ENCODE results near the gene THUMPD2.

THUMPD2 gene

DNA sequence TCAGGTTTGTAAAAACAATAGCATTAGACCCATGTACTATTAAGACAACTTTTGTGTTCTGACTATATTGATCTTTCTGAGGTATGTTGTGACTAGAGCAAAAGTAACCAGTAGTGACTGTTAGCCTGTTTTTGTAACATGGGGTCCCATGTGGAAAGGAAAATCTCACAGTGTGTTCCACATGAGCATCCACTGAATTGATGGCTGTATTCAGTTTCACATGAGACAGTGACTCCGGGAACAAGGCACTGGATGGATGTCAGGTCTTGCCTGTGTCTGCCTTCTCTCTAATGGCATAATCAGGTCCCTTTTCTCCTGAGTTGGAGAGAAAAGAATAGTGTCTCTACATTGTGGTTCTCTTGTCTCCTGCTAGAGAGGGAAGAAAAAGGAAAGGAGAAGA lies 85.8 kb downstream of the THUMPD2 start:
- no peak overlapping the region for H3K4me3 ChIP-seq (ENCODE audit: low read depth, low read length)
- H3K27me3 ChIP-seq (ENCODE audit: control insufficient read depth, insufficient read depth, low read length) = no peaks in the 10 kb centered on the region
- no peak overlapping the region for H3K9ac ChIP-seq (ENCODE audit: low read depth, low read length)
- H3K9me3 ChIP-seq (ENCODE audit: control insufficient read depth, insufficient read depth, low read length) = no peaks in the 10 kb centered on the region
- no peaks in the 10 kb centered on the region for H3K36me3 ChIP-seq (ENCODE audit: control insufficient read depth, insufficient read depth, low read length)
- no peaks in the 10 kb centered on the region for H3K4me1 ChIP-seq (ENCODE audit: control insufficient read depth, insufficient read depth, low read length)

DNA sequence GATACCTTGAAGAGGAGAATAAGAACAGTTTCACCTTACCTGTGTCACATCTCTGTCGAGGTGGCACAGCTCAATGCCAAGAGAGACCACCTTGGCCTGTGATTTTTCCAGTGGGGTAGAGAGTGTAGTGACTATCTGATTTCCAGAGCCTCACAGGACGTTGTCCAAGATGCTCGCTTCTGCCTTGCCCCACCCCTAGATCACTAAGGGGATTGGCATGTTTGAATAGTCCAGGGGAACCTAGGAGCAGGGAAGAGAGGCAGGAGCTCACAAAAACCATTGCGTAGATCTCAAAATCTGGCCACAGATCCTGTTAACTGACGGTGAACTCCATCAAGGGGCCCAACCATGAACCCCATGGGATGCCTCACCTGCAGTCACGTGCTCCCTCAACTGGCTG lies 89.2 kb downstream of the THUMPD2 start:
- no peaks in the 10 kb centered on the region for H3K9me3 ChIP-seq (ENCODE audit: control insufficient read depth, insufficient read depth, low read length)
- H3K4me1 ChIP-seq (ENCODE audit: control insufficient read depth, insufficient read depth, low read length) = no peaks in the 10 kb centered on the region
- H3K36me3 ChIP-seq (ENCODE audit: control insufficient read depth, insufficient read depth, low read length) = no peaks in the 10 kb centered on the region
- H3K4me3 ChIP-seq (ENCODE audit: low read depth, low read length) = no peak overlapping the region
- H3K9ac ChIP-seq (ENCODE audit: low read depth, low read length) = no peak overlapping the region
- no peaks in the 10 kb centered on the region for H3K27me3 ChIP-seq (ENCODE audit: control insufficient read depth, insufficient read depth, low read length)

DNA sequence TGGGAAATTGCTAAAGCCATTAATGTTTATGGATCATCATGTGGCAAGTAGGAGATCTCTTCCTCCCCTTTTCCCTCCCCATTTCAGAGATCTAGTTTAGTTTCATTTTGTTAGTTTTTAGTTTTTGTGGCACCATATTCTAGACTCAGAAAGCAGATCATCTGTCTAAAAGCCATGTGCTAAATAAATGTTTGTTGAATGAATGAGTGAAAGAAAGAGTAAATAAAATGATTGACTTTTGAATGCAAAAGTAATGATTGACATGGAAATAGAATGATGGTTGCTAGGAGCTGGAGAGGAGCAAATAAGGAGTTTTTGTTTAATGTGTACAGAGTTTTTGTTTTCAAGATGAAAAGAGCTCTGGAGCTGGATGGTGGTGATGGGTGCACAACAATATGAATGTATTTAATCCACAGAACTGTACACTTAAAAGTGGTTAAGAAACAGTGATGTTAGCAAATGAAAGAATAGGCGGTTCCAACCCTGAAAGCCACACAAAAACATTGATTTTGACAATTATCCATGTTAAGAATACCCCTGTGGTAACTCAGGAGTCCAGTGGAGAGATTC lies 89.7 kb downstream of the THUMPD2 start:
- Histone ChIP-seq H3K9ac (ENCODE audit: low read depth, low read length) (no peak overlapping the region), H3K27me3 (ENCODE audit: control insufficient read depth, insufficient read depth, low read length) (no peaks in the 10 kb centered on the region), H3K4me3 (ENCODE audit: low read depth, low read length) (no peak overlapping the region), H3K9me3 (ENCODE audit: control insufficient read depth, insufficient read depth, low read length) (no peaks in the 10 kb centered on the region), H3K4me1 (ENCODE audit: control insufficient read depth, insufficient read depth, low read length) (no peaks in the 10 kb centered on the region), H3K36me3 (ENCODE audit: control insufficient read depth, insufficient read depth, low read length) (no peaks in the 10 kb centered on the region)

DNA sequence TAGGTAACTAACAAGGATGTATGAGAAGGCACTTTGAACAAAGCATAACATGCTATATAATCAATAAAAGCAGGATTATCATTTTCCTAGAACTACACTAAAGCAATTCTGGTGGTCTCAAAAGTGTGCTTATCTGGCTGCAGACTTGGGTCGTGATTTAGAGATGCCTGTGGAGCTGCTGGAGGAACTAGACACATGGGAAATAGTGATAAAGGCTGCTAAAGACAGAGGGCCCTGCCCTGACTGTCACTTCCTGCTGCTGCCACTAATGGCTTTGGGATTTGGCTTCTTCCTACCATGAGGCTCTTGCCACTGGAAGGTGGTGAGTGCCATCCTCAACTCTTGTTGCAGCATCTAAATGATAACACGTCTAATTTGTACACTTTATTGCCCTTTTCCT lies 90.9 kb downstream of the THUMPD2 start:
- no peaks in the 10 kb centered on the region for H3K9me3 ChIP-seq (ENCODE audit: control insufficient read depth, insufficient read depth, low read length)
- H3K9ac ChIP-seq (ENCODE audit: low read depth, low read length) = no peak overlapping the region
- no peak overlapping the region for H3K4me3 ChIP-seq (ENCODE audit: low read depth, low read length)
- no peaks in the 10 kb centered on the region for H3K27me3 ChIP-seq (ENCODE audit: control insufficient read depth, insufficient read depth, low read length)
- H3K4me1 ChIP-seq (ENCODE audit: control insufficient read depth, insufficient read depth, low read length) = no peaks in the 10 kb centered on the region
- H3K36me3 ChIP-seq (ENCODE audit: control insufficient read depth, insufficient read depth, low read length) = no peaks in the 10 kb centered on the region

DNA sequence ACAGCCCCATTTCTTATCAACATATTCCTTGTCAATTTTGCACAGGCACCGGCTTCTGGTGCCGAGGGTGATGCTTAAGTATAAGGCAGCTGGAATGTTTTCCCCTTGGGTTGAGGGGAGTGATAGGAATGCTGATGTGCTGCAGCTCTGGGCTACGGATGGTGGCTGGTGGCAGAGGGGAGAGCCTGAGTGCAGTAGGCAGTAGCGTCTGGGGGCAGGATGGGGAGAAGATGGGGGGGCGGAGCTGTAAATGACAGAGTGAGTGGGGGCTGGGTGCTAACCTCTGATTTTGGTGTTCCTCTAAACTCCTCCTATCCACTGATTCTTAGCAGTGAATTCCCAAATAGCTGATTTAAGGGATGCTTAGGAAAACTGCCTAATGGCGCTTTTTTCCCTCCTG lies 92.6 kb downstream of the THUMPD2 start:
- Histone ChIP-seq H3K27me3 (ENCODE audit: control insufficient read depth, insufficient read depth, low read length) (no peaks in the 10 kb centered on the region), H3K4me1 (ENCODE audit: control insufficient read depth, insufficient read depth, low read length) (no peaks in the 10 kb centered on the region), H3K36me3 (ENCODE audit: control insufficient read depth, insufficient read depth, low read length) (no peaks in the 10 kb centered on the region), H3K9me3 (ENCODE audit: control insufficient read depth, insufficient read depth, low read length) (no peaks in the 10 kb centered on the region), H3K9ac (ENCODE audit: low read depth, low read length) (no peak overlapping the region), H3K4me3 (ENCODE audit: low read depth, low read length) (no peak overlapping the region)
